GM03348 (cell line): ENCODE results near the gene HIP1.
"Not testable (repeated sequence)": the region's sequence is repeated elsewhere in the genome, so short reads cannot be mapped to it uniquely, and the experiment has no call there.

Experiments
- DNase-seq: peaks from one replicate; pipeline ENCODE4 v3.0.0; 2012; ENCODE audit warnings: low spot score

The HIP1 gene

GRCh38 chr7:75485979-75486643 is 252.6 kb downstream of the HIP1 start, which contains the start of gene POM121C:
Gene POM121C (minus strand): TSS chr7:75486299. CDS start chr7:75441496, 44,803 bp downstream.
- not testable (repeated sequence) for DNase-seq

GRCh38 chr7:75485355-75485978 is 253.3 kb downstream of the HIP1 start:
- not testable (repeated sequence) for DNase-seq
